Measurements from ENCODE around the gene ARMC2. TPM values are rescaled to one million over a fixed set of nuclear protein-coding genes. Genes with fewer than 3 reads are reported as not detected.

ARMC2 gene
- total RNA-seq, 1 donor from 2014 or later: 2.9 TPM

- Histone ChIP-seq H4K20me1 (ENCODE audit: low read depth) (no peaks in the 10 kb centered on the region), H3K4me1 (peaks cover 8% of the 10 kb centered on the region), H3K9me3 (ENCODE audit: low read depth) (no peaks in the 10 kb centered on the region), H3F3A (ENCODE audit: low read depth) (no peaks in the 10 kb centered on the region), H2AFZ (replicated peaks) (no peak overlapping the region), H3K27ac (no peak overlapping the region), H3K4me2 (no peak overlapping the region), H3K36me3 (no peaks in the 10 kb centered on the region), H3K4me3 (no peak overlapping the region), H3K27me3 (no peaks in the 10 kb centered on the region), H3K9ac (no peak overlapping the region), H3K79me2 (ENCODE audit: low read depth) (no peaks in the 10 kb centered on the region)
- Mint-ChIP-seq H3K36me3 (no peaks in the 10 kb centered on the region), H3K4me1 (no peaks in the 10 kb centered on the region), H3K4me3 (no peak overlapping the region), H3K27ac (no peak overlapping the region), H3K9me3 (peaks cover 3% of the 10 kb centered on the region), H3K27me3 (ENCODE audit: insufficient read depth, low read depth) (no peaks in the 10 kb centered on the region)
- no peak for DNase-seq (ENCODE audit: low spot score)
- TF ChIP-seq EZH2 (IDR thresholded peaks at IDR 0.05): no peak
- TF ChIP-seq EZH2phosphoT487 (IDR thresholded peaks at IDR 0.05): no peak
- TF ChIP-seq CTCF (IDR thresholded peaks at IDR 0.05): no peak
These were observed 175.2 kb downstream of the ARMC2 start for GRCh38 chr6:109023356-109023925.

Small RNA genes within 50 kb of the gene (small RNA-seq; reads per million reads assigned to genes)
- gene AL445189.2 (3.1 reads per million, percentile 91 among the genes with 10 or more reads in this experiment), gene Z95118.1 (not detected)

Other genes starting within 250 kb of the ARMC2 start
- gene SESN1, start 246.4 kb downstream of the ARMC2 start, total RNA-seq (ENCODE audit: low replicate concordance): 31.4 and 40.8 TPM in 2 replicates
- gene CEP57L1, start 247.1 kb downstream of the ARMC2 start, total RNA-seq (ENCODE audit: low replicate concordance): 34.6 and 68.0 TPM in 2 replicates